NCI-H2029 treated with DMSO at 0.1 percent for 48 hours (cell line): Measurements from ENCODE around the gene DENND2A.
"Not testable (repeated sequence)": the region's sequence is repeated elsewhere in the genome, so short reads cannot be mapped to it uniquely, and the experiment has no call there.

Experiments used
- DNase-seq: peaks from one replicate; lab custom pipeline; 2025; lab: John Stamatoyannopoulos, UW

Gene DENND2A

GRCh38 chr7:140544388-140544826, 96.2 kb downstream of the DENND2A start:
- DNase-seq: peak; percentile 33

DNA sequence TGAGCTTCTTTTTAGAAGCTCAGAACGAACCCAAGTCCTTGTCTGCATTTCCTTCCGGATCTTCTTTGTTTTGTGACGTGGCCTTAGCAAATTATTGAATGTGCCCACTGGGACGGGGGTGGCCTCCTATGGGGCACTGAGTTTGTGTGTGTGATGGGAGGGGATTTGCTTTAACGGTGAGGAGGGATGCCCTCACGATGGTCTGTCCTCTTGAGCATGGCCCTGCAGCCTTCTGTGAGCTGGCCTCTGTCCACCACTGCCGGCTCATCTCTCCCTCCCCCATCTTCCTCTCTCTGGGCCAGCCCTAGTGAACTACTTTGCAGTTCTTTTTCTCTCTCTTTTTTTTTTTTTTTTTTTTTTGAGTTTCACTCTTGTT, 98.4 kb downstream of the DENND2A start:
- no peak for DNase-seq

DNA sequence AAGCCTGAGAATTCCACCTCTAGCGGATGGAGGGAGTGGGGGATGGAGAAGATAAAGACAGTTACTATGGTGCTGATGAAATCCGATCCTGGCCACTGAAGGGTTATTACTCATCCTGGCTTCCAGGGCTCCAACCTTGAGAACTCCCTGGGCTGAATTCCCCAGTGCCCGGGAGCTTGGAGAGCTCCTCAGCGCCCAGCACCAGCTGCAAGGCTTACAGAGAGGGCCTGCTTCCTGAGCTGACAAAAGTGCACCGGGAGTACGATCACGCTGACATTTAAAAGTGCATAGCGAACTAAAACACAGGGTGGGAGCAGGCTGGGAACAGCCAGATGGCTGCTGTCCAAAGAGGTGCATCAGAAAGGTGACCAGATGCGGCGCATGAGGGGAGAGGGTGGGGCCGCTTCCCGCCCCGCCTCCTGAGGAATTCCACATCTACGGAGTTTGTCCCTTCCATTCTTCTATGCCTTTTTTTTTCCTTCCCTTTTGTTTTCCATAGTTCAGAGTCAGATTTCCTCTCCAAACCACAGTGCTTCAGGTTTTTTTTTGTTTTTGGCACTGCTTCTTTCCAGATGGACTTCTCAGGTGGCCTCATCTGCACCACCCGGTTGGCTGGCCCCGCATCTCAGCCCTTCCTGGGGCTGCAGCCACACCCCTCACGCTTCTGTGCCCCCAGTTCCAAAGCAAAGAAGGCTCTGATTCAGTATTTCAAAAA, 98.9 kb downstream of the DENND2A start:
- peak; percentile 78 for DNase-seq

DNA sequence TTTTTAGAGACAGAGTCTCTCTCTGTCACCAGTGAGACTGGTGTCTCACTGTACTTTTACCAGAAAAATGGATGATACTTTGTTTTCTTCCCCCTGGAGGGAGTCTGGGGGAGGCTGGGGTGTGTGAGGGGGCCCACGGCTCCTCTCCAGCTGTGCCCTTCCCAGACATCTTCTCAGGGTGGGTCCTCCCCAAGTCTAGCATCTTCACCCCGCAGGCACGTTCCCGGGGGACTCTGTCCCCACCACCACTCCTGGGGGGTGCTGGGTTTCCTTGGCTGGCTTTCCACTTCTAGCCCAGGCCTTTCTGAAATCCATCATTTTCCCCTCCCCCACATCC, 99.5 kb downstream of the DENND2A start:
- DNase-seq: no peak

GRCh38 chr7:140540136-140540777, 100.4 kb downstream of the DENND2A start:
- DNase-seq: no peak

DNA sequence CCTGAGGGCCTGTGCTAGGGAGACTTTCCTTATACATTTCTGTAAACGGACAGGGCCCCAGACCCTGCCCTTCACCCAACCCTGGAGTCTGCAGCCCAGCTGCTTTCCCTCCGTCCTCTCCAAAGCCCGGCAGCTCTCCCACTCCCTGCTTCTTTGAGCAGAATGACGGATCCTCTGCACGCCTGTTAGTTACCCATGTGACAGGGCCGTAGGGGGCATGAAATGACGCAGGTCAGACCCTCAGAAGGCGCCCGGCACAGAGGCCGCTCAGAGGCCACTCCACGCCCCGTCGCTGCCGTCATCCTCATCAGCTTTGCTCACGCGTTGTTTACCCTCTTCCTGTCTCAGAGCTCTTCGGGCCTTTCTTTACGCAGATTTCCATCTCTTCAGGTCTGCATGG, 101.2 kb downstream of the DENND2A start:
- DNase-seq: no peak

GRCh38 chr7:140537750-140538482, 102.7 kb downstream of the DENND2A start:
- DNase-seq: no peak

DNA sequence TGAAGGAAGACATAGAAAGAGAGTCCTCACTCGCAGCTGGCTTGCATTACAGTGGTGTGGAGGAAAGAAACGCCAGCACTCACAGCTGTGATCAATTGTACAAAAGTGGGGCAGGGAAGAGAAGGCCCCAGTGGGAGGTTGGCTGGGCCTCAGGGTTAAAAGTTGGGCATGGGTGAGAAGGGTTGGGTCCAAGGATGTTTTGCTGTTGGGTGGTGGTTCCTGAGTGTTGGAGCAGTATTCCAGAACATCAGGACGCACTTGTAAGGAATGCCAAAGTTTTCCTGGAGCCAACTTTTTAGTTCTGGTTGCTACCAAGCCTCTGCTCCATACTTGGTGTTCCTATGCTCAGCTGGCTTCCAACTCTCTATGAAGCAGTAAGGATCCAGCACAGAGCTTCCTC, 105.9 kb downstream of the DENND2A start:
- no peak for DNase-seq

DNA sequence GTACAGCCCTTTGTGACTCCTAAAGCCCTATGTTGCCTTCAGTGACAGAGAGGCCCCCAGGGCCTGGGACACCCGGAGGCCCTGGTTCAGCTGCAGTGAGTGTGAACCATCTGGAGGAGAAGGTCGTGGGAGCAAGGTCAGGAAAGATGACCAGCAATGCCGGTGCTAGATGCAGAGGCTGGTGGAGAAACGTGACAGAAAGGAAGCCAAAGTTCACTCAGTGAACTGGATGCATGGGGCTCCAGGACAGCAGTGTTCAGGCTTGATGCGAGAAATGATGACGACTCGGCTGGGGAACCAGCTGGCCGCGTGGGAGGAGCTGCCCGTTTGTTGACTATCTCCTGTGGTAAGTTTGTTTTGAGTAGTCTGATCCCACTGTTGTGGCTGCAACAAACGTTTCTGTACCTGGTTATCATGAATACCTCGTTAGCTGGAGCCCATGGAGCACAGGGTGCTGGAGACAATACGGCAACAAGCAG, 107.2 kb downstream of the DENND2A start:
- DNase-seq: peak; percentile 1

DNA sequence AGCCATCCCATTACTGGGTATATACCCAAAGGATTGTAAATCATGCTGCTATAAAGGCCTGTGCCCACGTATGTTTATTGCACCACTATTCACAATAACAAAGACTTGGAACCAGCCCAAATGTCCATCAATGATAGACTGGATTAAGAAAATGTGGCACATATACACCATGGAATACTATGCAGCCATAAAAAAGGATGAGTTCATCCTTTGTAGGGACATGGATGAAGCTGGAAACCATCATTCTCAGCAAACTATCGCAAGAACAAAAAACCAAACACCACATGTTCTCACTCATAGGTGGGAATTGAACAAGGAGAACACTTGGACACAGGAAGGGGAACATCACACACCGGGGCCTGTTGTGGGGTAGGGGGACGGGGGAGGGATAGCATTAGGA, 111.2 kb downstream of the DENND2A start:
- DNase-seq: not testable (repeated sequence)

- no peak for DNase-seq
Measured at GRCh38 chr7:140526787-140527664, 113.6 kb downstream of the DENND2A start.

GRCh38 chr7:140526214-140526613, 114.4 kb downstream of the DENND2A start:
- DNase-seq: no peak

DNA sequence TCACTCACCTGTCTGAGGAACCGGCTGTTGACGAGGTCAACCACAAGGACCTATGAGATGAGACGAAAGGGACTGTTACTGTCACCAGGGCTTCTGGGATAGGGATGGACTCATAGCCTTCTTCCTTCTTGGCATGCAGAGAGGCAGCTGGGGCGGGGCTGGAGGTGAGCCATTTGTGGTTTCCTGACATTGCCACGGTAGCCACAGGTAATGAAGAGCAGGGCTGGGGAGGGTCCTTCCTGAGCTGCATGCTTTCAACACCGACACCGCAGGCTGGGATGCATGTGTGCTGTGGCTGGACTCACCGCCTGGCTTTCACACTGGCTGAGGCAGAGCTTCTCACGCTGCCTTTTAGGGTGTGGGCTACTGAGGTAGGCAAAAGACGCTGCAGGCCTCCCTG, 114.9 kb downstream of the DENND2A start:
- peak; percentile 54 for DNase-seq

- no peak for DNase-seq
Measured at GRCh38 chr7:140521421-140521820, 119.2 kb downstream of the DENND2A start.

DNA sequence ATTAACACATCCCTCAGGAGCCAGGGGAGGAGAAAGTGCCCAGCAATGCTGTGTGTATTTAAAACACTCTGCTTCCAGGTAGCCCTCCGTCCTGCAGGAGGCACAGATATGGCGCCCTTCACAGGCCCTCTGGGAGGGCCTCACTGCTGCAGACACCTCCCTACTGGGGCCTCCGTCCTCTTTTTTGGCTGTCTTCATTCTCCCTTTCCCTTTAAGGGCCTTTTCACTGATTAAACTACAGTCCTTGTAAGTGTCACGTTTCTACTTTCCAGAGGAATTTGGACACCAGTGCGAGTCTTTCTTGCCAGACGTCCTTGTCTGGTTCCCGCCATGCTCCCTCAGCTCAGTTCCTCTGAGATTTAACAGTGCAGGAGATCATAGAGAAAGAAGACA, 121.6 kb downstream of the DENND2A start:
- DNase-seq: no peak

GRCh38 chr7:140518370-140519006, 122.1 kb downstream of the DENND2A start:
- no peak for DNase-seq

GRCh38 chr7:140517546-140518369, 122.9 kb downstream of the DENND2A start:
- DNase-seq: peak; percentile 92

DNA sequence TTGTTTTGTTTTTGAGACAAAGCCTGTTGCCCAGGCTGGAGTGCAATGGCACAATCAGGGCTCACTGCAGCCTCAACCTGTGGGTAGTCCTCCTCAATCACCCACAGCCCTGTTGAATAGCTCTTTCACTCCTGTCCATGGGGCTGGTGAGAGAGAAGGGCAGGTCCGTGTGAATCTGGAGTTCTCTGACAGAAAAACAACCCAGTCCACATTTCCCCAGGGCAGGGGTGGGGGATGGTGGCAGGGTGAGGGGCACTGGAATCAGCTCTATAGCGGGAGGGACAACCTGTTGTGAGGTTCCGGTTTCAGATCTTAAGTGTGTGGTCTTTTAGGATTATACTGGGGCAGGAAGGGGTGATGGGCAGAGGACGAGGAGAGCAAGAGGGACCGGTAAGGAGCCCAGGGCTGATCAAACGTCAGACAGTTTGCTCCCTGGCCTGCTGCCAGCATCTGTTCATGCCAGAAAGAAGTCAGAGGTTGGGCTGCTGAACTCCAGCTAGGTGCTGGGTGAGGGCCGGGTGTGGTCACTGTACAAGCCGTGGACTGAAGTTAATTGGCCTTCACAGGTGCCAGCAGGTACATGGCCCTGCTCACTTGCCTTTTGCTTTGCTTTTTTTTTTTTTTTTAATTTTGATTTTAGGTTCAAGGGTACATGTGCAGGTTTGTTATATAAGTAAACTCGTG, 128.2 kb downstream of the DENND2A start:
- DNase-seq: peak; percentile 57

DNA sequence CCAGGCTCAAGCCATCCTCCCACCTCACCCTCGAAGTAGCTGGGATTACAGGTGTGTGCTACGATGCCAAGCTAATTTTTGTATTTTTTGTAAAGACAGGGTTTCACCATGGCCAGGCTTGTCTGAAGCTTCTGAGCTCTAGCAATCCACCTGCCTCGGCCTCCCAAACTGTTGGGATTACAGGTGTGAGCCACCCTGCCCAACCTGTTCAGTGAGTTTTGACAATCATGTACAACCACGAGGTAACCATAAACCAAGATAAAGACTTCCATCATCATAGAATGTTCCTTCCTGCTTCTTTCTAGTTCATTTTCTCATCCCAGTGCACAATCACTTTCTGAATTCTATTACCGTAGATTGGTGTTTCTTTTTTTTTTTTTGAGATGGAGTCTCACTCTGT, 130.8 kb downstream of the DENND2A start:
- no peak for DNase-seq

DNA sequence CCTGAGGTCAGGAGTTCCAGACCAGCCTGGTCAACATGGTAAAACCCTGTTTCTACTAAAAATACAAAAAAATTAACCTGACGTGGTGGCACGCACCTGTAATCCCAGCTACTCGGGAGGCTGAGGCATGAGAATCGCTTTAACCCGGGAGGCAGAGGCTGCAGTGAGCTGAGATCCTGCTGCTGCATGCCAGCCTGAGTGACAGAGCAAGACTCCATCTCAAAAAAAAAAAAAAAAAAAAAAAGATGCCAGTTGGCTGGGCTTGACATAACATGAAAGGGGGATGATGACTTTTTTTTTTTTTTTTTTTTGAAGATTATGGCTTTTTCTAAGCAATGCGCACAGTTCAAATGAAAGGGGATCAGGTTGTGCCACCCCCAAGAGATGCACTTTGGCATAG, 133.1 kb downstream of the DENND2A start:
- DNase-seq: not testable (repeated sequence)
